GM12878 (cell line): Measurements from ENCODE around the gene UMAD1. TPM values are rescaled to one million over a fixed set of nuclear protein-coding genes. Genes with fewer than 3 reads are reported as not detected.

Experiments
- ATAC-seq: fragments of 200-7000 bp; cut with Tn5 transposase; 3 replicates; pipeline ENCODE4 v1.9.1; 2020; ENCODE audit warnings: mild to moderate bottlenecking, moderate library complexity
- BruUV-seq: library from RNA; stranded (reverse); fragments of 400-500 nt; replicated peaks from 2 replicates; lab custom pipeline; 2021; lab: Mats Ljungman, UMichigan
- CTCF ChIA-PET: fragments of 300-600 bp; sonication (Branson Sonifier 250); formaldehyde crosslinking; extraction: SDS; loops from one replicate; lab custom pipeline; 2021; ENCODE audit warnings: inconsistent platforms; lab: Yijun Ruan, JAX
- POLR2A ChIA-PET: fragments of 350-600 bp; formaldehyde crosslinking; extraction: SDS; loops from one replicate; lab custom pipeline; 2021; ENCODE audit warnings: inconsistent platforms; lab: Charles Lee
- RAD21 ChIA-PET: fragments of 300-600 bp; sonication (Branson Sonifier 250); formaldehyde crosslinking; loops from one replicate; lab custom pipeline; 2023; ENCODE audit warnings: antibody characterized with exemption; ENCODE audit not compliant: unreplicated experiment; lab: Charles Lee
- SMC1A ChIA-PET: fragments of 300-600 bp; sonication (Branson Sonifier 250); formaldehyde crosslinking; loops from one replicate; lab custom pipeline; 2023; ENCODE audit not compliant: unreplicated experiment, uncharacterized antibody; lab: Charles Lee
- DNase-seq: peaks from one replicate; pipeline ENCODE4 v3.0.0-alpha.2; 2011; ENCODE audit warnings: low read depth, low spot score
- FAIRE-seq: peaks from 3 replicates; lab custom pipeline; 2011; peaks lifted over from hg19 to GRCh38; lab: Jason Lieb, UNC
- H2AFZ ChIP-seq: 2 replicates; pipeline ENCODE4 v1.6.0; 2011; ENCODE audit warnings: low read depth, low read length, control low read depth; ENCODE audit not compliant: control insufficient read depth
- H3K27ac ChIP-seq: 2 replicates; pipeline ENCODE4 v1.5.1; 2011; ENCODE audit warnings: control low read depth; ENCODE audit not compliant: control insufficient read depth, insufficient read depth
- H3K27me3 ChIP-seq, 2 experiments: replicated peaks in 1 of 2; 2 replicates each; pipeline versions ENCODE4 v1.6.0 to v1.6.1; 2011; ENCODE audit warnings: low read length in 1 of 2; ENCODE audit not compliant: control insufficient read depth in 2 of 2, insufficient read depth in 2 of 2
- H3K36me3 ChIP-seq, 2 experiments: 2 replicates each; pipeline ENCODE4 v1.5.1; 2011; ENCODE audit warnings: low read length in 1 of 2; ENCODE audit not compliant: control insufficient read depth in 2 of 2, insufficient read depth in 2 of 2
- H3K4me1 ChIP-seq: 2 replicates; pipeline ENCODE4 v1.6.1; 2011; ENCODE audit warnings: mild to moderate bottlenecking, low read length, moderate library complexity, mixed read lengths; ENCODE audit not compliant: control insufficient read depth, insufficient read depth
- H3K4me2 ChIP-seq: 2 replicates; pipeline ENCODE4 v1.6.0; 2011; ENCODE audit warnings: control low read depth; ENCODE audit not compliant: control insufficient read depth, insufficient read depth
- H3K4me3 ChIP-seq: fragments of 200-600 bp; sonication (generic); 2 replicates; pipeline ENCODE4 v1.5.1; 2016
- H3K79me2 ChIP-seq: 2 replicates; pipeline ENCODE4 v1.6.0; 2011; ENCODE audit warnings: low read length; ENCODE audit not compliant: control insufficient read depth, insufficient read depth
- H3K9ac ChIP-seq: 2 replicates; pipeline ENCODE4 v1.8.0; 2011; ENCODE audit warnings: low read length, control low read depth, mixed read lengths; ENCODE audit not compliant: control insufficient read depth, insufficient read depth
- H3K9me3 ChIP-seq: replicated peaks from 3 replicates; pipeline ENCODE4 v1.5.1; 2011; ENCODE audit warnings: mild to moderate bottlenecking, low read length; ENCODE audit not compliant: control insufficient read depth, insufficient read depth
- H4K20me1 ChIP-seq: 2 replicates; pipeline ENCODE4 v1.6.0; 2011; ENCODE audit not compliant: control insufficient read depth, insufficient read depth
- BCL11A ChIP-seq: IDR thresholded peaks from 2 replicates; pipeline ENCODE4 v1.6.1; 2011; ENCODE audit warnings: low read depth, low read length
- BCL3 ChIP-seq: IDR thresholded peaks from 2 replicates; pipeline ENCODE4 v1.6.1; 2011; ENCODE audit warnings: borderline replicate concordance, low read depth, mild to moderate bottlenecking, moderate library complexity, low read length; ENCODE audit not compliant: insufficient read depth, poor library complexity, severe bottlenecking
- CTCF ChIP-seq, 3 experiments: IDR thresholded peaks in 2 of 3; conservative IDR thresholded peaks in 1 of 3; 2 replicates each; pipeline ENCODE4 v1.5.1; 2011; ENCODE audit warnings: low read depth in 3 of 3, low read length in 3 of 3, mild to moderate bottlenecking in 3 of 3, control low read depth in 2 of 3, moderate library complexity in 2 of 3, inconsistent platforms in 1 of 3, mixed read lengths in 1 of 3; ENCODE audit not compliant: control insufficient read depth in 2 of 3, insufficient read depth in 1 of 3; ENCODE audit errors: extremely low read depth in 1 of 3
- EGR1 ChIP-seq, 2 experiments: IDR thresholded peaks; 1 replicate in 1 of 2; 2 replicates in 1 of 2; pipeline ENCODE4 v1.6.1; 2011 to 2012; ENCODE audit warnings: low read depth in 2 of 2, low read length in 2 of 2, borderline replicate concordance in 1 of 2, mild to moderate bottlenecking in 1 of 2, moderate library complexity in 1 of 2
- IRF4 ChIP-seq: IDR thresholded peaks from 2 replicates; pipeline ENCODE4 v1.6.1; 2011; ENCODE audit warnings: low read depth, low read length
- NFYA ChIP-seq: IDR thresholded peaks from 2 replicates; pipeline ENCODE4 v1.6.1; 2011; ENCODE audit warnings: low read depth, mild to moderate bottlenecking, low read length, improper control_type of control experiment, borderline replicate concordance
- RAD21 ChIP-seq: IDR thresholded peaks from 2 replicates; pipeline ENCODE4 v1.6.1; 2011; ENCODE audit warnings: mild to moderate bottlenecking, low read depth, low read length, moderate library complexity; ENCODE audit not compliant: insufficient read depth
- SIX5 ChIP-seq: IDR thresholded peaks from 2 replicates; pipeline ENCODE4 v1.6.1; 2011; ENCODE audit warnings: mild to moderate bottlenecking, low read depth, low read length, moderate library complexity; ENCODE audit not compliant: severe bottlenecking
- SMC3 ChIP-seq: IDR thresholded peaks from 2 replicates; pipeline ENCODE4 v1.6.1; 2011; ENCODE audit warnings: low read length, improper control_type of control experiment, borderline replicate concordance
- TCF7 ChIP-seq: IDR thresholded peaks from 2 replicates; pipeline ENCODE4 v1.6.1; 2014; ENCODE audit warnings: antibody characterized with exemption, borderline replicate concordance
- USF2 ChIP-seq: IDR thresholded peaks from 2 replicates; pipeline ENCODE4 v1.6.1; 2011; ENCODE audit warnings: low read depth, low read length, improper control_type of control experiment, borderline replicate concordance
- YY1 ChIP-seq: IDR thresholded peaks from 2 replicates; pipeline ENCODE4 v1.6.1; 2011; ENCODE audit warnings: low read depth, mild to moderate bottlenecking, low read length
- WGBS: methylation state at CpG from one replicate; pipeline ENCODE4 v1.1.6; 2016; ENCODE audit warnings: low lambda C conversion rate; ENCODE audit not compliant: insufficient replicate concordance, insufficient coverage; ENCODE audit errors: missing lambda C conversion rate; 5-methylcytosine and 5-hydroxymethylcytosine counted together
- in situ Hi-C: fragments of 300-500 bp; cut with MboI; formaldehyde crosslinking; loops from 9 replicates; pipeline ENCODE4 v1.14.3; 2018; ENCODE audit warnings: mixed read lengths
- intact Hi-C: fragments of 100-400 bp; cut with micrococcal nuclease; formaldehyde crosslinking; loops from one replicate; pipeline ENCODE4 v1.14.2; 2022; ENCODE audit not compliant: unreplicated experiment
- polyA plus RNA-seq, 11 experiments: library from polyadenylated mRNA; depleted of rRNA in 4 of 11; unstranded in 6 of 11; stranded (reverse) in 5 of 11; fragments of >200 nt; fragmentation: Nextera tagmentation in 4 of 11; fragmentation: Illumina TruSeq in 1 of 11; extraction: Ambion mirVana in 4 of 11; extraction: Trizol in 1 of 11; gene quantifications; 1 replicate in 1 of 11; 2 replicates in 10 of 11; pipeline versions ENCODE4 v1.2.1 to v1.2.3, GENCODE V29; 2011 to 2016; ENCODE audit warnings: inconsistent platforms in 2 of 11, missing spikeins in 2 of 11, low read depth in 1 of 11
- total RNA-seq, 4 experiments: library from RNA; depleted of rRNA in 3 of 4; stranded (reverse); fragments of >200 nt in 3 of 4; fragmentation: Illumina TruSeq in 1 of 4; extraction: Trizol in 1 of 4; gene quantifications; 2 replicates each; pipeline versions ENCODE4 v1.2.1 to v1.2.3, GENCODE V29; 2013 to 2021
- TF ChIP-seq, protein P1 (sequence below): fragments of 450-650 bp; formaldehyde crosslinking; IDR thresholded peaks from 2 replicates; pipeline ENCODE4 v1.5.0; 2022; ENCODE audit warnings: mild to moderate bottlenecking, missing genetic modification characterization

The UMAD1 gene
- total and polyA plus RNA-seq, 10 of the 15 experiments (the other 5 are each of a cell fraction or from before 2014, with no cell fraction given) = 6.0 to 28.6 (median 9.3) TPM

- ChIA-PET CTCF (interaction anchor here (1.4 kb wide), 1 partner anchor 13 kb away, joined by 5 read pairs; the partner anchor contains the start of gene UMAD1), SMC1A (no interaction called here), POLR2A (no interaction called here), RAD21 (no interaction called here)
- H3K36me3 ChIP-seq = no peaks in the 10 kb centered on the region
- WGBS = 64% methylated on average over 3 of the region's 3 CpGs
- H3K27me3 ChIP-seq = no peaks in the 10 kb centered on the region
- in situ Hi-C loops (no loop called here), intact Hi-C loops (no loop called here)
- DNase-seq = peak; percentile 4
- ATAC-seq = peak; percentile 86
- H2AFZ ChIP-seq = no peak overlapping the region
- no peak overlapping the region for H3K4me3 ChIP-seq
- no peak for FAIRE-seq
- H3K4me2 ChIP-seq = no peak overlapping the region
- no peaks in the 10 kb centered on the region for H4K20me1 ChIP-seq
- no peaks in the 10 kb centered on the region for H3K4me1 ChIP-seq
- BruUV-seq = no TSS peak
- TF ChIP-seq USF2 (no peak), NFYA (no peak), BCL11A (no peak), SIX5 (no peak), RAD21 (peak; percentile 38; the same call in 1 of the 2 replicates), IRF4 (no peak), EGR1 (IDR thresholded peaks at IDR 0.05; ENCODE audit: borderline replicate concordance in 1 of 2, low read depth in 2 of 2, low read length in 2 of 2) (no peak), BCL3 (no peak), YY1 (peak; percentile 79), SMC3 (peak; percentile 33; the same call in 1 of the 2 replicates), CTCF (IDR thresholded peaks at IDR 0.05 in 2 of 3, conservative IDR thresholded peaks at IDR 0.05 in 1 of 3; ENCODE audit: control insufficient read depth in 2 of 3, extremely low read depth in 1 of 3, insufficient read depth in 1 of 3, low read depth in 3 of 3, low read length in 3 of 3) (peak; percentile 48 to 67 (median 54)), TCF7 (no peak)
- TF ChIP-seq, protein P1, sequence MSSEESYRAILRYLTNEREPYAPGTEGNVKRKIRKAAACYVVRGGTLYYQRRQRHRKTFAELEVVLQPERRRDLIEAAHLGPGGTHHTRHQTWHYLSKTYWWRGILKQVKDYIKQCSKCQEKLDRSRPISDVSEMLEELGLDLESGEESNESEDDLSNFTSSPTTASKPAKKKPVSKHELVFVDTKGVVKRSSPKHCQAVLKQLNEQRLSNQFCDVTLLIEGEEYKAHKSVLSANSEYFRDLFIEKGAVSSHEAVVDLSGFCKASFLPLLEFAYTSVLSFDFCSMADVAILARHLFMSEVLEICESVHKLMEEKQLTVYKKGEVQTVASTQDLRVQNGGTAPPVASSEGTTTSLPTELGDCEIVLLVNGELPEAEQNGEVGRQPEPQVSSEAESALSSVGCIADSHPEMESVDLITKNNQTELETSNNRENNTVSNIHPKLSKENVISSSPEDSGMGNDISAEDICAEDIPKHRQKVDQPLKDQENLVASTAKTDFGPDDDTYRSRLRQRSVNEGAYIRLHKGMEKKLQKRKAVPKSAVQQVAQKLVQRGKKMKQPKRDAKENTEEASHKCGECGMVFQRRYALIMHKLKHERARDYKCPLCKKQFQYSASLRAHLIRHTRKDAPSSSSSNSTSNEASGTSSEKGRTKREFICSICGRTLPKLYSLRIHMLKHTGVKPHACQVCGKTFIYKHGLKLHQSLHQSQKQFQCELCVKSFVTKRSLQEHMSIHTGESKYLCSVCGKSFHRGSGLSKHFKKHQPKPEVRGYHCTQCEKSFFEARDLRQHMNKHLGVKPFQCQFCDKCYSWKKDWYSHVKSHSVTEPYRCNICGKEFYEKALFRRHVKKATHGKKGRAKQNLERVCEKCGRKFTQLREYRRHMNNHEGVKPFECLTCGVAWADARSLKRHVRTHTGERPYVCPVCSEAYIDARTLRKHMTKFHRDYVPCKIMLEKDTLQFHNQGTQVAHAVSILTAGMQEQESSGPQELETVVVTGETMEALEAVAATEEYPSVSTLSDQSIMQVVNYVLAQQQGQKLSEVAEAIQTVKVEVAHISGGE = no peak
- H3K9ac ChIP-seq = no peak overlapping the region
- H3K27ac ChIP-seq = no peak overlapping the region
- H3K79me2 ChIP-seq = no peaks in the 10 kb centered on the region; the same call in 1 of the 2 replicates
- no peaks in the 10 kb centered on the region for H3K9me3 ChIP-seq
Measured at GRCh38 chr7:7653593-7654187, 13.1 kb downstream of the UMAD1 start.
